ENCODE measurements around the gene TRPV2. TPM values are rescaled to one million over a fixed set of nuclear protein-coding genes. Genes with fewer than 3 reads are reported as not detected.

Gene TRPV2
- polyA plus RNA-seq, 12 donors, result 3.1 to 8.1 (median 4.5) TPM; not detected in 2

DNA sequence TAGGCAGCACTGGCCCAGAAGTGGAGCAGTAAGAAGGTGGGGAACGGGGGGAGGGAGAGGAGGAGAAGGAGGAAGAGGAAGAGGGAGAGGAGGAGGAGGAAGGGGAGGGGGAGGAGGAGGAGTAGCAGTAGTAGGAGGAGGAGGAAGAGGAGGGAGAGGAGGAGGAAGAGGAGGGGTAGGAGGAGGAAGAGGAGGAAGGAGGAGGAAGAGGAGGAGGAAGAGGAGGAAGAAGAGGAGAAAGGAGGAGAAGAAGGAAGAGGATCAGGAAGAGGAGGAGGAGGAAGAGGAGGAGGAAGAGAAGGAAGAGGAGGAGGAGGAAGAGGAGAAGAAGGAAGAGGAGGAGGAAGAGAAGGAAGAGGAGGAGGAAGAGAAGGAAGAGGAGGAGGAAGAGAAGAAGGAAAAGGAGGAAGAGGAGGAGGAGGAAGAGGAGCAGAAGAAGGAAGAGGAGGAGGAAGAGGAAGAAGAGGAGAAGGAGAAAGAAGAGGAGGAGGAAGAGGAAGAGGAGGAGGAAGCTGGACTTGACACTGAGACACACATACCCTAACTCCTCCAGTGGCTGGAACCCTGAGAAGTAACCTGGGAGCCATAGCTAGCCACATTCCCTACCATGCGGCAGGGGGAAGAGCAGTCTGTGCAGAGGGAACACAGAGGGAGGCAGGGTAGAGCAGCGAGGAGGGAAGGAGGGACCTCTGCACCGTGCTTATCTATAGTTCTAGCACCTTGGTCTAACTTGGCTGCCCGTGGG, 40.8 kb downstream of the TRPV2 start:
- no peak for DNase-seq

DNA sequence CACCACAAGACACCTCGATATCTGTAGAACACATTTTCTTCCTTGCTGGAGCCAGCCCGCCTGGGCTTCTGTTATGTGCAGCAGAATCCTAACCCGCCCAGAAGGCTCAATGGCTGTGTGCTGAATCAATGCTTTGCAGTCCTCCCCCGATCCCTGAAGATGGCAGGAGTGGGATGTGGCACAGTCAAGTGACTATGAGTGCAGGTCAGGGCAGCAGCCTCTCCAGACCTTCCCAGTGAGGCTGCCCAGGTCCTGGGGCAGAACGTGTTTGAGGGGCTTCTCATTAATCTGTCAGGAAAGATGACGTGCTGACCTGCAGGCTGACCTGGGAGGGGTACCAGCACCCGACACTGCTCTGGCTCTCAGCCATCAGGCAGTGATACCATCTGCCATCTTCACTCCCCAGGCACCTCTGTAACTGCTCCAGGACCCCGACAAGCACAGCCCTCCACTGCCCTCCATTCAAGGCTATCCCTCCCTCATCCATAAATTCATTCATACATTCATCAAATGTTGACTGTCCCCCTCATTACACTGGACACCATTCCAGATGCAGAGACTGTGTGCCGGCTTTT, 41.5 kb downstream of the TRPV2 start:
- no peak for DNase-seq

- no peak for DNase-seq
Observed at GRCh38 chr17:16459271-16459670, 43.9 kb downstream of the TRPV2 start.

DNA sequence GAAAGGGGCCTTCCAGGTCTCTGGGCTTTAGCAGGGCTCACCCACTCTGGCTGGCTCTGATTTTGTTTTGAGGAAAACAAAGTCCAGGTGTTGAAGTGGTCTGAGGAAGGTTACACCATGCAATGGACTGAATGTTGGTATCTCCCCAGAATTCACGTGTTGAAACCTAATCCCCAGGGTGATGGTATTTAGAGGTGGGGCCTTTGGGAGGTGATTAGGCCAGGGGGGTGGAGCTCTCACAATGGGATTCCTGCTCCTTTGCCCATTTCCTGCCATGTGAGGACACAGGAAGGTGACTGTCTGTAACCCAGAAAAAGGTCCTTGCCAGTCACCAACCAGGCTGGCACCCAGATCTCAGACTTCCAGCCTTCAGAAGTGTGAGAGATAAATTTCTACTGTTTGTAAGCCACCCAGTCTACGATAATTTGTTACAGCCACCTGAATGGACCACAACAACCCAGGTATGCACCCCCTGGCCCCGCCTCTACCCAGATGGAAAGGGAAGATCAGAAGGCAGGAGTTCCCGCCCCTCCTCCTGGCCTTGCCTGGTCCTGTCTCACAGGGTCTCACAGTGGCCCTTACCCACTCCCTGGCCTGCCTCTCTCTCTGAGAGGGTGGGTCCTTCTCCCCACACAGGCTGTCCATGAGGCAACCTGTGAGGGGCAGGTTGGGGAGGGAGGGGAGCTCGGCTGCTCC, 44.6 kb downstream of the TRPV2 start:
- no peak for DNase-seq

GRCh38 chr17:16460796-16461605, 45.6 kb downstream of the TRPV2 start:
- no peak for DNase-seq

DNA sequence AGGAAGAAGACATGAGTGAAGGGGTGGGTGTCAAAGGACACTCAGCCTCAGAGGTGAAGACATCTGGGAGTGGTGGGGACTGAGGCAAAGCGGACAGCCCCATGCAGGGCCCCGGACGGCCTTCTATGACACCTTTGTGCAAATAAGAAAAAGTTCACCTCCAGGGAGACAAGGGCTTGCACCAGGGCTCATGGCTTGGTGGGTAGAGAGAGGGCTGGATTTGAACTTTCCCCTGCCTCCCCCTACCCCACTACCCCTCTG, 46.2 kb downstream of the TRPV2 start:
- no peak for DNase-seq

DNA sequence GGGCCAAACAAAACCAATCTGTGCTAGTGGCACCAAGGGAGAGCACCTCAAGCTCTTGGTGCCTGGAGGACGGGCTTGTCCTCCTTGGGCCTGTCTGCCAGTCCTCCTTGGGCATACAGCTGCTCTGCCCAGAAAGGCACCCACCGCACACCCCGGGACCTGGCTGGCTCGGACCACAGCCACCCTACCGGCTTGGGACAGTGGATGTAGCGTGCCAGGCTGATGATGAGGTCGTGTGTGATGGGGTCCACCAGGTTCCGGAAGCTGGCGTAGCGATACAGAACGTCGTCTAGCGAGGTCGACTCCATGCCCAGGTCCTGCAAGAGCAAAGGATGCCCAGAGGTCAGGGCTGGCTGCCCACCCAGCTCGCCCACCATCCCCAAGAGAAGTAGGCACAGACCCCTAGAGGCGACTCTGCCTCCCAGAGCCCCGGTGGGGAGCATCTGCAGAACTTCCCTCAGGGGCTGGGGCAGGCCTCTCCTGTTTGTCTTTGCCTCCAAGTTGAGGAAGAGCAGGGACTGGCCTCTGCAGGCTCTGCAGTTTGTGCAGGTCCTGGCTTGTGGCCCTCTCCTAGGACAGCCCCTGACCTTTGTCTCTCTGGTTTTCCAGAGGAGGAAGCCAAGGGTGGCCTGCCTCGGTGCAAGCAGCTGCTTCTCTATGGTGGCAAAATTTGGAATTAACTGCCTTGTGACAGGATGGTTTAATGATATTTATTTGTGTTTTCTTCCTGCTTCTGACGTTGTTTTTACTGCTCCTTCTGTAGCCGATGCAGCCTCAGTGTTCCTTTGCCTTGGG, 46.9 kb downstream of the TRPV2 start:
- no peak for DNase-seq

- DNase-seq, result no peak
Observed at GRCh38 chr17:16463358-16464302, 48.3 kb downstream of the TRPV2 start.

- no peak for DNase-seq
Observed at GRCh38 chr17:16464303-16465051, 49.1 kb downstream of the TRPV2 start.

GRCh38 chr17:16465052-16465312, 49.6 kb downstream of the TRPV2 start:
- no peak for DNase-seq

DNA sequence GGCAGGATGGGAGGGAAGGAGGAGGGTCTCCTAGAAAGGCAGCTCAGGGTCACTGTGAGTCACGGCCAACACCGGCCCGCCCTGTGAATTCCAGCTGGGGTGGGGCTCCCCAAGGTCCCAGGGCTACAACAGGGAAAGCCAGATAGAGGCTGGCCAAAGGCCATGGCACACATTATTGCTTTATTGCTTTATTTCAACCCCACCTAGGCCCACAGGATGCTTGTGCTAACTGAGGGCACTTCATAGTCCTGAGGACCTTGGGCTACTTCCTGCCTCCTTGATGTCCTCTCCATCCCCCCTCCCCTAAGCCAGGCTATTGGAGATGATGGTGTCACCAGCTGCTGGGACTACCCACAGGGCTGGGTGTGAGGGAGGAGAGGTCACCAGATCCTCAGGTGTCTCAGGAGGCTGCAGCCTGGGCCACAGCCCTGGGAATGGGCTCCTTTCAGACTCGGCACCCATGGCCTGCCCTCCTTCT, 50.5 kb downstream of the TRPV2 start:
- DNase-seq, result no peak

DNA sequence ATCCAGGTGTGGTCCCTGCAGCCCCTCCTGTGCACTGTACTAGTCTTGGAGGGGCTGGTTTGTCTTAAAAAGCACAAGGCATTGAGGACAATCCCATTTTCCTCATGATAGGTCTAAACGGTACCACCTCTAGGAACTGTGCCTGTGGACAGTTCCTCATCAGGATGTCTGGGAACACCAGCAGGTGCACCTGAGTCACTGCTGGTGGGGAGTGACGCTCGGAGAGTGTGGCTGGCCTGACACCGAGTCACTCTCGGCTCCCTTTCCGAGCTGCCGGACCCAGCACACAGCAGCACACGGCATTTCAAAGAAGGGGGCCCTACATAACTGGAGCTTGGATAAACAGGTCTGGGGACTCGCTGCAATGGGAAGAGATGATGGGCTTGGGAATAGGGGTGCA, 51.0 kb downstream of the TRPV2 start:
- DNase-seq, result no peak

DNA sequence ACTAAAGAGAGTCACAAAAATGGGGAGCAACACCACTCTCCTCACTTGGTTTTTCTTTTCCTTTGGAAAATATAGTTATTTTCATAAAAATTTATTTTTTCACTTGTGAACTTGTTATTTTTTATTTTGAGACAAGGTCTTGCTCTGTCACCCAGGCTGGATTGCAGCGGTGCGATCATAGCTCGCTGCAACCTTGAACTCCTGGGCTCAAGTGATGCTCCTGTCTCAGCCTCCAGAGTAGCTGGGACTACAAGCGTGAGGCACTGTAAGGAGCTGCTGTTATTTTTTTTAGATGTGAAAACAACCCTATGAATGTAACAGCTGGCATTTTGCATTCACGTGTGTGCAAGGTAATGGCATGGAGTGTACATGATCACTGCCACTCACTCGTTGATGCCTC, 51.7 kb downstream of the TRPV2 start:
- DNase-seq, result no peak

- DNase-seq, result no peak
Observed at GRCh38 chr17:16467886-16468285, 52.5 kb downstream of the TRPV2 start.

DNA sequence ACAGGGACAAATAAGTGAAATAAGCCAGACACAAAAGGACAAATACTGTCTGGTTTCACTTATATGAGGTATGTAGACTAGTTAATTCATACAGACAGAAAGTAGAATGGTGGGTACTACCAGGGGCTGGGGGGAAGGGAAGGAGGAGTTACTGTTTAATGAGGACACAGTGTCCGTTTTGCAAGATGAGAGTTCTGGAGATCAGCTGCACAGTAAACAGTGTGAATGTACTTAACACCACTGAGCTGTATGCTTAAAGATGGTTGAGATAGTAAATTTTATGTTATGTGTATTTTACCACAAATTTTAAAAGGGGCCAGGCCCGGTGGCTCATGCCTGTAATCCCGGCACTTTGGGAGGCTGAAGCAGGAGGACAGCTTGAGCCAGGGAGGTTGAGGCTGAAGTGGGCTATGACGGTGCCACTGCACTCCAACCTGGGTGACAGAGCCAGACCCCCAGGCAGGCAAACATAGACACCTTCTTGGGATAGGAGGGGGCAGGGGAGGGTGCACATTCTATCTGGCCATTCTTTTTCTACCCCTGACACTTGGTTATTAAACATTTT, 53.1 kb downstream of the TRPV2 start:
- no peak for DNase-seq

- DNase-seq, result no peak
Observed at GRCh38 chr17:16470265-16470664, 54.9 kb downstream of the TRPV2 start.

DNA sequence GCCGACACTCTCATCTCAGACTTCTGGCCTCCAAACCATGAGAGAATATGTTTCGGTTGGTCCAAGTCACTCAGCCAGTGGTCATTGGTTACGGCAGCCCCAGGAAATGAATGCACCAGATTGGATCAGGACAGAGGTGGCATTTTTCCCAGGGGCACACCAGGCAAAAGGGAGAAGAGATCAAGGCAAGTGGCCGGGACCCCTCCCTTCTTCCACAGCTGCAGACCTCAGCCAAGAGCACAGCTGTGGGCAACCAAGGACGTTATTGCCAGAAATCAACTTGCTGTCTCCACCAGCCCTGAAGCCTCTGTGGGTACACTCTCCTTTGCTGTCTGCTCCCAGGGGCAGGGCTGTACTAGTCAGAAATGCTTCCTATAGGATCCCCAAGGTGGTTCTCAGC, 55.9 kb downstream of the TRPV2 start:
- no peak for DNase-seq

GRCh38 chr17:16472539-16472938, 57.2 kb downstream of the TRPV2 start:
- DNase-seq, result no peak
